22Rv1 (cell line): Measurements from ENCODE around the gene SNX33.

Experiments used
- ZFX ChIP-seq: fragments of 450-650 bp; IDR thresholded peaks from 2 replicates; pipeline ENCODE4 v1.6.1; 2017; ENCODE audit warnings: antibody characterized with exemption, borderline replicate concordance
- TF ChIP-seq, protein P1 (sequence below): fragments of 450-650 bp; IDR thresholded peaks from 2 replicates; pipeline ENCODE4 v1.5.1; 2017; ENCODE audit warnings: mild to moderate bottlenecking

DNA sequence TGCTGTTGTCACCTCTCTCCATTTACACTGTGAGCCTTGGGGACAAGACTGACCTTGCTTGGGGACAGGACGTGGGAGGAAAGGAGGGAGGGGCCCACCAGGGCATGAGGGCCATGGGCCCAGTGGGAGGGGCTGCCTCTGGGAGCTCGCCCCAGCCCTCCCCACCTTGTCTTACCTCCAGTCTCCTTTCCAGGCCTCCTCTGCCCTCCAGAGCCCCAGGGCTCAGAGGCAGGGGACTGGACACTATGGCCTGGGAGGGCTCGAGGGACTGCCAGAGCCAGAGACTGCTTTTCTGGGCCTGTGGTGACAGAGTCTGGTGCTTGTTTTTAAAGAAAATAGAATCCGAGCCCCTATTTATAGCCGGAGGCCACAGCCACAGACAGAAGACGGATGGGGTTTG lies 54.7 kb downstream of the SNX33 start:
- TF ChIP-seq, protein P1, sequence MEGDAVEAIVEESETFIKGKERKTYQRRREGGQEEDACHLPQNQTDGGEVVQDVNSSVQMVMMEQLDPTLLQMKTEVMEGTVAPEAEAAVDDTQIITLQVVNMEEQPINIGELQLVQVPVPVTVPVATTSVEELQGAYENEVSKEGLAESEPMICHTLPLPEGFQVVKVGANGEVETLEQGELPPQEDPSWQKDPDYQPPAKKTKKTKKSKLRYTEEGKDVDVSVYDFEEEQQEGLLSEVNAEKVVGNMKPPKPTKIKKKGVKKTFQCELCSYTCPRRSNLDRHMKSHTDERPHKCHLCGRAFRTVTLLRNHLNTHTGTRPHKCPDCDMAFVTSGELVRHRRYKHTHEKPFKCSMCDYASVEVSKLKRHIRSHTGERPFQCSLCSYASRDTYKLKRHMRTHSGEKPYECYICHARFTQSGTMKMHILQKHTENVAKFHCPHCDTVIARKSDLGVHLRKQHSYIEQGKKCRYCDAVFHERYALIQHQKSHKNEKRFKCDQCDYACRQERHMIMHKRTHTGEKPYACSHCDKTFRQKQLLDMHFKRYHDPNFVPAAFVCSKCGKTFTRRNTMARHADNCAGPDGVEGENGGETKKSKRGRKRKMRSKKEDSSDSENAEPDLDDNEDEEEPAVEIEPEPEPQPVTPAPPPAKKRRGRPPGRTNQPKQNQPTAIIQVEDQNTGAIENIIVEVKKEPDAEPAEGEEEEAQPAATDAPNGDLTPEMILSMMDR: no peak
- no peak for TF ChIP-seq ZFX
